ENCODE data around the gene RNF130. TPM values are rescaled to one million over a fixed set of nuclear protein-coding genes. Genes with fewer than 3 reads are reported as not detected.

RNF130 gene
- total and polyA plus RNA-seq, 2 donors, result 20.5 to 69.2 TPM

DNA sequence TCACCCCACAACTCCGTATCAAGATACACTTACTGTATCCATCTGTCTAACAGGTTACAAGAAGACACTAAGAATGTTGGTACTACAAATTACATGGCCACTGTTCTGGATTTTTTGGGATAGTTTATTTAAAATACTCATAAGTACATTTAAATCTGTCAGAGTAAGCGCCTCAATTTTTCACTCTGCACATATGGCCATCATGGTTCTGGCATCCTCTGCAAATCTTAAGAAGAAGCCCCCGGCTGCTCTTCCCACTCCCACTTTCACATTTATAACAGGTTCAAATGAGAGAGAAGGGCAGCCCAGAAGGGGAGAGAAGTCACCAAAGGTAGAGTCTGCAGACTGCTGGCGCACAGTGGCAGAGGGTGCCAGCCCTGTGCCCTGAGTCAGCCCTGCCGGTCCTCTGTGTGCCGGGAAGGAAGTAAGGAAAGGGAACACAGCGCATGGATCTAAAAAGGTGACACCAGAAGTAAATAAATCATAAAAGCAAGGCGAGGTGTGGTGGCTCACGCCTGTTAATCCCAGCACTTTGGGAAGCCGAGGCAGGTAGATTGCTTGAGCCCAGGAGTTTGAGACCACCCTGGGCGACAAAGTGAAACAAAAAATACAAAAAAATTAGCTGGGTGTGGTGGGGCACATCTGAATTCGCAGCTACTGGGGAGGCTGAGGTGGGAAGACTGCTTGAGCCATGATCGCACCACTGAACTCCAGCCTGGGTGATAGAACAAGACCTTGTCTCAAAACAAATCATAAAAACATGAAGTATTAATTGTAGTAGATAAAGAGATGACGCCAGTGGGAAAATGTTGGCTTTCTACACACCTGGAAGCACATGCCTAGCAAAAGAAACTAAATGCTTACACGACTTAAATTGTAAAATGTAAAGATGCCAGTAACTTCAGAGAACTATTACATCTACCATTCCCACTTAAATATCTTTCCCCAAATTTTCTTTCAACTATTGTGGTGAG is 30.0 kb downstream of the RNF130 start:
- 98% methylated on average over 15 of the region's 15 CpGs for WGBS
- DNase-seq (ENCODE audit: low read depth in 6 of 9, low spot score in 9 of 9), result no peak
- H3K27me3 ChIP-seq (ENCODE audit: control insufficient read depth in 2 of 2, insufficient read depth in 1 of 2, low read length in 1 of 2), result no peaks in the 10 kb centered on the region
- no peaks in the 10 kb centered on the region for H3K36me3 ChIP-seq (ENCODE audit: control insufficient read depth in 2 of 2, insufficient read depth in 2 of 2, low read length in 1 of 2)
- H3K4me1 ChIP-seq (ENCODE audit: control insufficient read depth in 2 of 2, insufficient read depth in 2 of 2, low read length in 2 of 2), result no peaks in the 10 kb centered on the region
- H3K27ac ChIP-seq (ENCODE audit: low read depth in 1 of 2, low read length in 1 of 2), result no peak overlapping the region
- H3K4me3 ChIP-seq (ENCODE audit: low read length in 2 of 2), result no peak overlapping the region
- peaks cover 0 to 7% of the 10 kb centered on the region in 2 donors for H3K9me3 ChIP-seq (ENCODE audit: control insufficient read depth in 2 of 2, insufficient read depth in 1 of 2, low read length in 1 of 2)

DNA sequence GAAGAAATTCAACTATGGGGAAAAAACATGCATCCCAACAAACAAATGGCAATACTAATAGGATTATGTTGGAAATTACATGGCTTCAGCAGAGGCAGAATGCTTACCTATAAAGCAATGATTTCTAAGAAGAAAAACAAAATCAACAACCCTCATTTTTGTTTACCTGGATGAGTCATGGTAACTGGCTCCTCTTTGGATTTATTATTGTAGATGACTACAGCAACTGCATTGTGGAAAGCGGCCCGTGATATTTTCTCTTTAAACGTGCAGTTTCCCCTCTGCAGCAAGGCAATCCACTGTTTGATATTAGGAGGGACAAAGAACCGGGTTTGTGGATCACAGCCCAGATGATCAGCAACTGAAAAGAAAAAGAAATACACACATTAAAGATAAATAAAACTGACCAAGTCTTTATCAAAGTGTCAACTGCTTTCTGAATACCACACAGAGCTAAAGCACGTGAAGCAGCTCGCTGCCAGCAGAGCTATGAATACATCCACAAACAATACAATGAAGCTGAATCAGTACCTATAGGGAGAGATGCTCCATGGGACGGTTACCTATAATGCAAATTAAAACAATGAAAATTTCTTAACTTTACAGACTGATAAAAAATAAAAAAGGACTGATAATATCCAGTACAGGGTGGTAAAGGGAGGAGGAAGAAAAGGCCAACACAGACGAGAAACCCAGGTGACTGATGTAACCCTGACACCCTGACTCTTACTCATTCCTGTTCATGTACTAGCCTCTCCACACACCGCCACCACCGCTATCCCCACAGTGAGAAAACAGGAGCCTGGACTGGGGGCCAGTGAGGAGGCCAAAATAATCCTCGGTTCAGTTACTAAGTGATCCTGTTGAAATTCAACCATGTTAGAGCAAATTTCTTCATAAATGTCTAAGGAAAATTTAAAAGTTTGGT is 31.0 kb downstream of the RNF130 start:
- Histone ChIP-seq H3K27ac (ENCODE audit: low read depth in 1 of 2, low read length in 1 of 2) (no peak overlapping the region), H3K36me3 (ENCODE audit: control insufficient read depth in 2 of 2, insufficient read depth in 2 of 2, low read length in 1 of 2) (no peaks in the 10 kb centered on the region), H3K4me1 (ENCODE audit: control insufficient read depth in 2 of 2, insufficient read depth in 2 of 2, low read length in 2 of 2) (no peaks in the 10 kb centered on the region), H3K27me3 (ENCODE audit: control insufficient read depth in 2 of 2, insufficient read depth in 1 of 2, low read length in 1 of 2) (no peaks in the 10 kb centered on the region), H3K9me3 (ENCODE audit: control insufficient read depth in 2 of 2, insufficient read depth in 1 of 2, low read length in 1 of 2) (peaks cover 0 to under 1% of the 10 kb centered on the region in 2 donors), H3K4me3 (ENCODE audit: low read length in 2 of 2) (no peak overlapping the region)
- 95% methylated on average over 11 of the region's 11 CpGs for WGBS
- no peak for DNase-seq (ENCODE audit: low read depth in 6 of 9, low spot score in 9 of 9)

DNA sequence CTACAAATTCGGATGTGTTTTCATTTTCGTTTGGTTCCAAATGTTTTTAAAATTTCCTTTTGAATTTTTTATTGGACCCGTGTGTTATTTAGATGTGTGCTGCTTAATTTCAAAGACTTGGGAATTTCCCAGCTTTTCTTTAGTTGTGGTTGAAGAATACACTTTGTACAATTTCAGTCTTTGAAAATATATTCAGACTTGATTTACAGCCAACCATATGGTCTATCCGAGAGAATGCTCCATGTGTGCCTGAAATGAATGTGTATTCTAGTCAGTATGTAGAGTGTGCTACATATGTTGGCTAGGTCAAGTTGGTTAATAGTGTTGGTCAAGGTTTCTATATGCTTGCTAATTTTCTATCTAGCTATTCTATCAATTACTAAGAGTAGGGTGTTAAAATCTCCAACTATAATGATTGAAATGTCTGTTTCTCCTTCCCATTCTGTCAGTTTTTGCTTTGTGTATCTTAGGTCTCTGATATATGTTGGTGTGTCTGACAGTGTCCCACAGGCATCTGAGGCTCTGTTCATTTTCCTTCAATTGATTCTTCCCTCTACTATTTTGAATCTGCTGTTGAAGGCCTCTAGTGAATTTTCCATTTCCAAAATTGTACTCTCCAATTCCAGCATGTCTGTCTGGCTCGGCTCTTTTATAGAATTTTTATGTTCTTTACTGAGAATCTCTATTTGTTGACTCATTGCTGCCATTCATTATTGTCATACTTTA is 36.2 kb downstream of the RNF130 start:
- WGBS, result 99% methylated on average over 5 of the region's 5 CpGs
- no peak overlapping the region for H3K4me3 ChIP-seq (ENCODE audit: low read length in 2 of 2)
- H3K27ac ChIP-seq (ENCODE audit: low read depth in 1 of 2, low read length in 1 of 2), result no peak overlapping the region
- H3K27me3 ChIP-seq (ENCODE audit: control insufficient read depth in 2 of 2, insufficient read depth in 1 of 2, low read length in 1 of 2), result no peaks in the 10 kb centered on the region
- DNase-seq (ENCODE audit: low read depth in 6 of 9, low spot score in 9 of 9), result no peak
- H3K4me1 ChIP-seq (ENCODE audit: control insufficient read depth in 2 of 2, insufficient read depth in 2 of 2, low read length in 2 of 2), result no peaks in the 10 kb centered on the region
- H3K36me3 ChIP-seq (ENCODE audit: control insufficient read depth in 2 of 2, insufficient read depth in 2 of 2, low read length in 1 of 2), result no peaks in the 10 kb centered on the region
- H3K9me3 ChIP-seq (ENCODE audit: control insufficient read depth in 2 of 2, insufficient read depth in 1 of 2, low read length in 1 of 2), result no peaks in the 10 kb centered on the region

- Histone ChIP-seq H3K36me3 (ENCODE audit: control insufficient read depth in 2 of 2, insufficient read depth in 2 of 2, low read length in 1 of 2) (no peaks in the 10 kb centered on the region), H3K27ac (ENCODE audit: low read depth in 1 of 2, low read length in 1 of 2) (no peak overlapping the region), H3K27me3 (ENCODE audit: control insufficient read depth in 2 of 2, insufficient read depth in 1 of 2, low read length in 1 of 2) (no peaks in the 10 kb centered on the region), H3K9me3 (ENCODE audit: control insufficient read depth in 2 of 2, insufficient read depth in 1 of 2, low read length in 1 of 2) (no peaks in the 10 kb centered on the region), H3K4me1 (ENCODE audit: control insufficient read depth in 2 of 2, insufficient read depth in 2 of 2, low read length in 2 of 2) (no peaks in the 10 kb centered on the region), H3K4me3 (ENCODE audit: low read length in 2 of 2) (no peak overlapping the region)
- no peak for DNase-seq (ENCODE audit: low read depth in 6 of 9, low spot score in 9 of 9)
- WGBS, result 98% methylated on average over 2 of the region's 2 CpGs
These were observed 37.0 kb downstream of the RNF130 start for GRCh38 chr5:180034564-180034963.

DNA sequence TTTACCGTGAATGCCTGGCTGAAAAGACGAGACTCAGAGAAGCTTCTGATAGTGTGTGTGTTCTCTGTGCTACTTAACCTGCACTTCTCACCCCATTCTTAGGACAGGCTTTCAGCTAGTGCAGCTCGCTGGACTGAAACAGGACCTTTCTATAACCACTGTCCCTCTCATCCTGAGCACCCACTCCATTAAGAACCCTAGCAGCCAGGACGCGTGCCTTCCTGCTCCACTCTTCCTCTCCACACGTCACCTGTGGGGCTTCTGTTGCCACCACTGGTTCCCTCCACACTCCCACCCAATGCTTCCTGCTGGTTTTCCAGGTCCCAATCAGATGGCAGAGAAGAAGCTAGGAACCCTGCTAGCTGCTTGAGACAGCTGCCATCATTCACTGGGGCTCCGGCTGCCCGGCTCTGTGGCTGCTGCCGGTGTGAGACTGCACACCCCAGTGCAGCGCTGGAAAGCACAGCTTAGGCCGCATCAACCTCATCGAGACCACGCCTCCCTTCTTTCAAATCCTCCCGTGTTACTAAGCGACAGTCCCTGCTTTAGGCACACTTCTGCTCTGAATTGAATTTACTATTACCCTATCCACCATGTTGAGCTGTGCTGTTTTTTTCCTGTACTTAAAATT is 44.0 kb downstream of the RNF130 start:
- Histone ChIP-seq H3K36me3 (ENCODE audit: control insufficient read depth in 2 of 2, insufficient read depth in 2 of 2, low read length in 1 of 2) (no peaks in the 10 kb centered on the region), H3K4me3 (ENCODE audit: low read length in 2 of 2) (no peak overlapping the region), H3K27ac (ENCODE audit: low read depth in 1 of 2, low read length in 1 of 2) (no peak overlapping the region), H3K9me3 (ENCODE audit: control insufficient read depth in 2 of 2, insufficient read depth in 1 of 2, low read length in 1 of 2) (no peaks in the 10 kb centered on the region), H3K4me1 (ENCODE audit: control insufficient read depth in 2 of 2, insufficient read depth in 2 of 2, low read length in 2 of 2) (no peaks in the 10 kb centered on the region), H3K27me3 (ENCODE audit: control insufficient read depth in 2 of 2, insufficient read depth in 1 of 2, low read length in 1 of 2) (no peaks in the 10 kb centered on the region)
- no peak for DNase-seq (ENCODE audit: low read depth in 6 of 9, low spot score in 9 of 9)
- 95% methylated on average over 15 of the region's 15 CpGs for WGBS

DNA sequence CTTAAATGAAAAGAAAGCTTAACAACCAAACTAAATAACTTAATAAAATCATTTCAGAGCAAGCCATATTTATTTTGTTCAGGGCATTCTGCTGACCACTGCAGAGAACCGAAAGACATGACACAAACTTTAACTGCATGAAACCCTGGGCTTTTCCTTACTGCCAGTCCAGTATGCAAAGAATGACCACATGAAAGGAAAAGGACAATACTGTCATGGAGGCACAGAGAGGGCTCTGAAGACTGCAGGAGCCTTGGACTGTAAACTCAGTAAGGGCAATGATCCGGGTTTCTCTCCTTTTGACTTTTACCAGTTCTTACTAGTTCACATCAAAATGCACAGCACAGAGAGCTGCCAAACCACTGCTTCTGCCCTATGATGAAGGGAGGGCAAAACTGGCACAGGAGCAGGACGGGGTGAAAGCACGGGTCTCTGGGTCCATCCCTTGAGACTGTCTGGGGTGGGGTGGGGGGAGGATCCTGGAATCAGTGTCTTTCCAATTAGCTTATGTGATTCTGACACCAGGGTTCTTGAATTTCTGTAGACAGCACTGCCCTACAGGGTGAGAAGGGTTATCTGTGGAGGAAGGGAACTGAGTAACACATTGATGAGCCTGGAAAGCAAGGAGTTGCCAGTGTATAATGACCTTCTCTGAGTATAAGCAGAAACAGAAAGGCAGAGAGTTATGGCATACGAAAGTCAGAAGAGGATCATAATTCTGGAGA is 44.7 kb downstream of the RNF130 start:
- Histone ChIP-seq H3K9me3 (ENCODE audit: control insufficient read depth in 2 of 2, insufficient read depth in 1 of 2, low read length in 1 of 2) (no peaks in the 10 kb centered on the region), H3K27ac (ENCODE audit: low read depth in 1 of 2, low read length in 1 of 2) (no peak overlapping the region), H3K4me3 (ENCODE audit: low read length in 2 of 2) (no peak overlapping the region), H3K36me3 (ENCODE audit: control insufficient read depth in 2 of 2, insufficient read depth in 2 of 2, low read length in 1 of 2) (no peaks in the 10 kb centered on the region), H3K27me3 (ENCODE audit: control insufficient read depth in 2 of 2, insufficient read depth in 1 of 2, low read length in 1 of 2) (no peaks in the 10 kb centered on the region), H3K4me1 (ENCODE audit: control insufficient read depth in 2 of 2, insufficient read depth in 2 of 2, low read length in 2 of 2) (no peaks in the 10 kb centered on the region)
- WGBS, result 74% methylated on average over 5 of the region's 5 CpGs
- DNase-seq (ENCODE audit: low read depth in 6 of 9, low spot score in 9 of 9), result no peak

- no peak for DNase-seq (ENCODE audit: low read depth in 6 of 9, low spot score in 9 of 9)
- H3K4me1 ChIP-seq (ENCODE audit: control insufficient read depth in 2 of 2, insufficient read depth in 2 of 2, low read length in 2 of 2), result no peaks in the 10 kb centered on the region
- no peak overlapping the region for H3K4me3 ChIP-seq (ENCODE audit: low read length in 2 of 2)
- no peak overlapping the region for H3K27ac ChIP-seq (ENCODE audit: low read depth in 1 of 2, low read length in 1 of 2)
- no peaks in the 10 kb centered on the region for H3K27me3 ChIP-seq (ENCODE audit: control insufficient read depth in 2 of 2, insufficient read depth in 1 of 2, low read length in 1 of 2)
- H3K36me3 ChIP-seq (ENCODE audit: control insufficient read depth in 2 of 2, insufficient read depth in 2 of 2, low read length in 1 of 2), result no peaks in the 10 kb centered on the region
- H3K9me3 ChIP-seq (ENCODE audit: control insufficient read depth in 2 of 2, insufficient read depth in 1 of 2, low read length in 1 of 2), result no peaks in the 10 kb centered on the region
- WGBS, result 87% methylated on average over 4 of the region's 4 CpGs
These were observed 45.2 kb downstream of the RNF130 start for GRCh38 chr5:180026320-180026719.

DNA sequence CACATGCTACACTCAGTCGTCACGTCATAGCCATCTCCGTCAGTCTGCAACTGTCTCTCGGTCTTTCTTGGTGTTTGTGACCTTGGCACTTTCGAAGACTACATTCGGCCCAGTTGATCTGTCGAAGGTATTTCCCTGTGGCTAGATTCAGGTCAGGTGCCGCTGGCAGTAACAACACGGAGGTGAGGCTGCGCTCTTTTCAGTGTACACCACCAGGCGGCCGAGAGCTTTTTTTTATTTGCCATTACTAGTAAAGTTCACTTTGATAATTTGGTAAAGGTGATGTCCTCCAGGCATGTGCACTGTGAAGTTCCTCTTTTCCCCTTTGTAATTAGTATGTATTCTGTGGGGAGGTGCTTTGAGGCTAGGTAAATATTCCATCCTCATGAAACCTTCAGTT is 49.7 kb downstream of the RNF130 start:
- Histone ChIP-seq H3K9me3 (ENCODE audit: control insufficient read depth in 2 of 2, insufficient read depth in 1 of 2, low read length in 1 of 2) (peaks cover 0 to 12% of the 10 kb centered on the region in 2 donors), H3K36me3 (ENCODE audit: control insufficient read depth in 2 of 2, insufficient read depth in 2 of 2, low read length in 1 of 2) (no peaks in the 10 kb centered on the region), H3K4me1 (ENCODE audit: control insufficient read depth in 2 of 2, insufficient read depth in 2 of 2, low read length in 2 of 2) (no peaks in the 10 kb centered on the region), H3K27ac (ENCODE audit: low read depth in 1 of 2, low read length in 1 of 2) (no peak overlapping the region), H3K27me3 (ENCODE audit: control insufficient read depth in 2 of 2, insufficient read depth in 1 of 2, low read length in 1 of 2) (no peaks in the 10 kb centered on the region), H3K4me3 (ENCODE audit: low read length in 2 of 2) (no peak overlapping the region)
- 99% methylated on average over 12 of the region's 12 CpGs for WGBS
- no peak for DNase-seq (ENCODE audit: low read depth in 6 of 9, low spot score in 9 of 9)
